ENCODE measurements around the gene SPZ1. TPM values are rescaled to one million over a fixed set of nuclear protein-coding genes. Genes with fewer than 3 reads are reported as not detected.

SPZ1 gene
- total and polyA plus RNA-seq, 2 donors (not counting 1 experiment from before 2014, with no cell fraction given) = not detected

GRCh38 chr5:80283360-80283759, 36.4 kb upstream of the SPZ1 start:
- H3K4me3 ChIP-seq (replicated peaks in 1 of 4; ENCODE audit: control extremely low read depth in 1 of 4, insufficient read depth in 1 of 4, low read depth in 3 of 4, low read length in 4 of 4) = no peak overlapping the region
- TF ChIP-seq, protein P1, sequence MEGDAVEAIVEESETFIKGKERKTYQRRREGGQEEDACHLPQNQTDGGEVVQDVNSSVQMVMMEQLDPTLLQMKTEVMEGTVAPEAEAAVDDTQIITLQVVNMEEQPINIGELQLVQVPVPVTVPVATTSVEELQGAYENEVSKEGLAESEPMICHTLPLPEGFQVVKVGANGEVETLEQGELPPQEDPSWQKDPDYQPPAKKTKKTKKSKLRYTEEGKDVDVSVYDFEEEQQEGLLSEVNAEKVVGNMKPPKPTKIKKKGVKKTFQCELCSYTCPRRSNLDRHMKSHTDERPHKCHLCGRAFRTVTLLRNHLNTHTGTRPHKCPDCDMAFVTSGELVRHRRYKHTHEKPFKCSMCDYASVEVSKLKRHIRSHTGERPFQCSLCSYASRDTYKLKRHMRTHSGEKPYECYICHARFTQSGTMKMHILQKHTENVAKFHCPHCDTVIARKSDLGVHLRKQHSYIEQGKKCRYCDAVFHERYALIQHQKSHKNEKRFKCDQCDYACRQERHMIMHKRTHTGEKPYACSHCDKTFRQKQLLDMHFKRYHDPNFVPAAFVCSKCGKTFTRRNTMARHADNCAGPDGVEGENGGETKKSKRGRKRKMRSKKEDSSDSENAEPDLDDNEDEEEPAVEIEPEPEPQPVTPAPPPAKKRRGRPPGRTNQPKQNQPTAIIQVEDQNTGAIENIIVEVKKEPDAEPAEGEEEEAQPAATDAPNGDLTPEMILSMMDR (conservative IDR thresholded peaks at IDR 0.05 in 1 of 2, IDR thresholded peaks at IDR 0.05 in 1 of 2; ENCODE audit: low read depth in 1 of 2, low read length in 2 of 2) = no peak
- no peak for TF ChIP-seq EZH2 (IDR thresholded peaks at IDR 0.05; ENCODE audit: low read length, missing control alignments)
- peaks cover 2% of the 10 kb centered on the region for H3K27me3 ChIP-seq (ENCODE audit: control insufficient read depth, insufficient read depth, low read length)
- H3K36me3 ChIP-seq (ENCODE audit: control insufficient read depth, insufficient read depth, low read length) = no peaks in the 10 kb centered on the region
- H3K27ac ChIP-seq (ENCODE audit: insufficient read depth, low read length) = no peak overlapping the region
- no peaks in the 10 kb centered on the region for H3K79me2 ChIP-seq (ENCODE audit: control insufficient read depth, insufficient read depth, low read length)
- H3K9me3 ChIP-seq (ENCODE audit: control insufficient read depth, insufficient read depth, low read depth, low read length) = no peaks in the 10 kb centered on the region
- no peaks in the 10 kb centered on the region for H3K4me1 ChIP-seq (ENCODE audit: control insufficient read depth, extremely low read depth, insufficient read depth, low read length)
- H4K20me1 ChIP-seq (ENCODE audit: control insufficient read depth, extremely low read depth, insufficient read depth, low read length) = no peaks in the 10 kb centered on the region
- no peak overlapping the region for H3K4me2 ChIP-seq (ENCODE audit: extremely low read depth, insufficient read depth, low read length)
- H3K9ac ChIP-seq (ENCODE audit: insufficient read depth, low read length) = no peak overlapping the region
- no peak overlapping the region for H2AFZ ChIP-seq (ENCODE audit: low read length)
- DNase-seq (ENCODE audit: low read depth in 2 of 2) = no peak

GRCh38 chr5:80284720-80285119, 35.1 kb upstream of the SPZ1 start:
- no peak for TF ChIP-seq EZH2 (IDR thresholded peaks at IDR 0.05; ENCODE audit: low read length, missing control alignments)
- TF ChIP-seq, protein P1 (conservative IDR thresholded peaks at IDR 0.05 in 1 of 2, IDR thresholded peaks at IDR 0.05 in 1 of 2; ENCODE audit: low read depth in 1 of 2, low read length in 2 of 2) = no peak
- Histone ChIP-seq H3K36me3 (ENCODE audit: control insufficient read depth, insufficient read depth, low read length) (no peaks in the 10 kb centered on the region), H3K9me3 (ENCODE audit: control insufficient read depth, insufficient read depth, low read depth, low read length) (no peaks in the 10 kb centered on the region), H3K9ac (ENCODE audit: insufficient read depth, low read length) (no peak overlapping the region), H3K79me2 (ENCODE audit: control insufficient read depth, insufficient read depth, low read length) (no peaks in the 10 kb centered on the region), H3K4me2 (ENCODE audit: extremely low read depth, insufficient read depth, low read length) (no peak overlapping the region), H3K27ac (ENCODE audit: insufficient read depth, low read length) (no peak overlapping the region), H4K20me1 (ENCODE audit: control insufficient read depth, extremely low read depth, insufficient read depth, low read length) (no peaks in the 10 kb centered on the region), H2AFZ (ENCODE audit: low read length) (no peak overlapping the region), H3K4me3 (replicated peaks in 1 of 4; ENCODE audit: control extremely low read depth in 1 of 4, insufficient read depth in 1 of 4, low read depth in 3 of 4, low read length in 4 of 4) (no peak overlapping the region), H3K27me3 (ENCODE audit: control insufficient read depth, insufficient read depth, low read length) (peaks cover 2% of the 10 kb centered on the region), H3K4me1 (ENCODE audit: control insufficient read depth, extremely low read depth, insufficient read depth, low read length) (no peaks in the 10 kb centered on the region)
- no peak for DNase-seq (ENCODE audit: low read depth in 2 of 2)

GRCh38 chr5:80288177-80288576, 31.6 kb upstream of the SPZ1 start:
- Histone ChIP-seq H3K27me3 (ENCODE audit: control insufficient read depth, insufficient read depth, low read length) (peaks cover 2% of the 10 kb centered on the region), H3K9me3 (ENCODE audit: control insufficient read depth, insufficient read depth, low read depth, low read length) (no peaks in the 10 kb centered on the region), H3K4me1 (ENCODE audit: control insufficient read depth, extremely low read depth, insufficient read depth, low read length) (no peaks in the 10 kb centered on the region), H3K9ac (ENCODE audit: insufficient read depth, low read length) (no peak overlapping the region), H4K20me1 (ENCODE audit: control insufficient read depth, extremely low read depth, insufficient read depth, low read length) (no peaks in the 10 kb centered on the region), H2AFZ (ENCODE audit: low read length) (no peak overlapping the region), H3K4me2 (ENCODE audit: extremely low read depth, insufficient read depth, low read length) (no peak overlapping the region), H3K4me3 (replicated peaks in 1 of 4; ENCODE audit: control extremely low read depth in 1 of 4, insufficient read depth in 1 of 4, low read depth in 3 of 4, low read length in 4 of 4) (no peak overlapping the region), H3K79me2 (ENCODE audit: control insufficient read depth, insufficient read depth, low read length) (no peaks in the 10 kb centered on the region), H3K36me3 (ENCODE audit: control insufficient read depth, insufficient read depth, low read length) (no peaks in the 10 kb centered on the region), H3K27ac (ENCODE audit: insufficient read depth, low read length) (no peak overlapping the region)
- no peak for DNase-seq (ENCODE audit: low read depth in 2 of 2)
- no peak for TF ChIP-seq EZH2 (IDR thresholded peaks at IDR 0.05; ENCODE audit: low read length, missing control alignments)
- TF ChIP-seq, protein P1 (conservative IDR thresholded peaks at IDR 0.05 in 1 of 2, IDR thresholded peaks at IDR 0.05 in 1 of 2; ENCODE audit: low read depth in 1 of 2, low read length in 2 of 2) = no peak
